GM12875 (cell line): ENCODE data around the gene ESR2.
"Not testable (repeated sequence)": the region's sequence is repeated elsewhere in the genome, so short reads cannot be mapped to it uniquely, and the experiment has no call there.

Experiments
- H3K4me3 ChIP-seq: one replicate; pipeline ENCODE4 v1.5.1; 2011; ENCODE audit warnings: low read depth, low read length, control low read depth
- CTCF ChIP-seq: IDR thresholded peaks from 2 replicates; pipeline ENCODE4 v1.5.1; 2011; ENCODE audit warnings: low read depth, mild to moderate bottlenecking, control low read depth, inconsistent platforms, low read length, moderate library complexity, borderline replicate concordance; ENCODE audit not compliant: insufficient read depth

Gene ESR2

GRCh38 chr14:64119980-64120379, 174.2 kb downstream of the ESR2 start:
- no peak for TF ChIP-seq CTCF

DNA sequence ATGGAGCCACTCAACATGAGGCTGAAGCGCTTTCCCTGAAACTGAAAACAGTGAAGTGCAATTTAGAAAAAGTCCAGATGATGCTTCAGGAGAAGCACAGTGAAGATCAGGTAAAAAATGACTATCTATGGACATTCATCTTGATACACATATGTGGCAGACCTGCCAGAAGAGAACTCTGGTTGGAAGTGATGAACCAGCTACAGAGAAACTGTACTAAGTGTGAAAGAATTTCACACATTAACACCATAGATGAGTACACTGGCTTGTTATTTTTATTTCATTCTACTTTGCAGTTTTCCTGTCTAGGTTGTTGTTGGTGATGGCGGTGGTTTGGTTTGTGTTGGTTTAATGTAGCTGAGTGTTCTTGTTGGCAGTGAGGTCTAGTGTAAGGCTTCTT, 174.7 kb downstream of the ESR2 start:
- no peak for TF ChIP-seq CTCF
- H3K4me3 ChIP-seq, result no peak overlapping the region

More at GRCh38 chr14:64119980-64120379, 174.2 kb downstream of the ESR2 start:
- H3K4me3 ChIP-seq, result no peak overlapping the region

GRCh38 chr14:64118892-64119291, 175.3 kb downstream of the ESR2 start:
- no peak overlapping the region for H3K4me3 ChIP-seq
- no peak for TF ChIP-seq CTCF

DNA sequence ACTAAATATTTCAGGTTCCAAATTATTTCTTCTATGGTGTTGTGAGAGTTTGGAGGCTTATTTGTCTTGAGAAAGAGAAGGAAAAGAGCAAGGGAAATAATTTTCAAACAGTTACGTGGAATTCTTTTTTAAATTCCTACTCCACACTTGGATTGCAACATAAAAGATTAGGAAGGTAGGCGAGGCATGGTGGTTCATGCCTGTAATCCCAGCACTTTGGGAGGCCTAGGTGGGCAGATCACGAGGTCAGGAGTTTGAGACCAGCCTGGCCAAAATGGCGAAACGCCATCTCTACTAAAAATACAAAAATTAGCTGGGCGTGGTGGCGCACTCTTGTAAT, 175.8 kb downstream of the ESR2 start:
- H3K4me3 ChIP-seq, result not testable (repeated sequence)

- no peak overlapping the region for H3K4me3 ChIP-seq
- TF ChIP-seq CTCF, result no peak
Observed at GRCh38 chr14:64117671-64118402, 176.3 kb downstream of the ESR2 start.

GRCh38 chr14:64115401-64115800, 178.8 kb downstream of the ESR2 start:
- H3K4me3 ChIP-seq, result no peak overlapping the region
- no peak for TF ChIP-seq CTCF

DNA sequence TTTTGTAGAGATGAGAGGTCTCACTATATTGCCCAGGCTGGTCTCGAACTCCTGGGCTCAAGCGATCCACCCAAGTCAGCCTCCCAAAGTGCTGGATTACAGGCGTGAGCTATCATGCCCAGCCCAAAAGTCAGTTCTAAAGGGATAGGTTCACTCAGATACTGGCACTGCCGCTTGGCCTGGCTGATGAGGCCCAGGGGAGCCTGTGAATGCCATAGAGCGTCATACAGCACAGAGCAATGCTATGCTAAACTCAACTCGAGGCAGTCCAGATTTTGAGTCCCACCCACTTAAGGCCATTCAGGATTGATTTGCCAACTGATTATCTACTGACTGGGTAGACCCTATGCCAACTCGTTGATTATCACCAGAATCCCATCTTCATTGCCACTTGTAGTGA, 179.4 kb downstream of the ESR2 start:
- no peak overlapping the region for H3K4me3 ChIP-seq
- TF ChIP-seq CTCF, result no peak
